Activated T-cell treated with anti-CD3 and anti-CD28 coated beads for 4 hours (primary cell): ENCODE results near the gene MAPRE3.

Experiments
- DNase-seq: peaks from one replicate; pipeline ENCODE4 v3.0.0-alpha.2; 2020

MAPRE3 gene

DNA sequence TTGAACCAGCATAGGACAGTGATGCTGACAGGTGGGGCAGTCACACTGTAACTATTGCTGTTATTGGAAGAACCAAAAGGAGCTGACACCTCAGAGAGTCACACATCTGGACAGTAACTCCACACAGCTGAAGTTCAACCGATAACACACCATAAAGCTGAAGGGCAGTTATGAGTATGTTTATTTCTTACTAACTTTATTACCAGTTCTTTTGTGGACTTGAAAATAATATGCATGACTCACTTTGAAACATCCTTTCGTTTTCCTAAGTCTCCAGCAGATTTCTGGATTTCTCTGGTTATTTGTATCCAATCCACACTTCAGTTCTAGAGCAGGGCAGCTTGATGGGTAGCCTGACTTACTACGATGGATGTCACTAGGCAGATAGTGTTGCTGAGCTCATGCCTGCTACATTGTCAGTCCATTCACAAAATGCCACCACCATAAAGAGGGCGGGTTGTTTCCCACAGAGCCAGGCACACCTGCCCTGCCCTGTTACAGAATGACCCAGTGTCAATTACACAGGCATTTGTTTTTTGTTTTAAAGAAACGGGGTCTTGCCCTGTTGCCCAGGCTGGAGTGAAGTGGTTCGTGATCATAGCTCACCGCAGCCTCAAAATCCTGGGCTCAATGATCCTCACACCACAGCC, 72.7 kb downstream of the MAPRE3 start:
- DNase-seq: no peak

DNA sequence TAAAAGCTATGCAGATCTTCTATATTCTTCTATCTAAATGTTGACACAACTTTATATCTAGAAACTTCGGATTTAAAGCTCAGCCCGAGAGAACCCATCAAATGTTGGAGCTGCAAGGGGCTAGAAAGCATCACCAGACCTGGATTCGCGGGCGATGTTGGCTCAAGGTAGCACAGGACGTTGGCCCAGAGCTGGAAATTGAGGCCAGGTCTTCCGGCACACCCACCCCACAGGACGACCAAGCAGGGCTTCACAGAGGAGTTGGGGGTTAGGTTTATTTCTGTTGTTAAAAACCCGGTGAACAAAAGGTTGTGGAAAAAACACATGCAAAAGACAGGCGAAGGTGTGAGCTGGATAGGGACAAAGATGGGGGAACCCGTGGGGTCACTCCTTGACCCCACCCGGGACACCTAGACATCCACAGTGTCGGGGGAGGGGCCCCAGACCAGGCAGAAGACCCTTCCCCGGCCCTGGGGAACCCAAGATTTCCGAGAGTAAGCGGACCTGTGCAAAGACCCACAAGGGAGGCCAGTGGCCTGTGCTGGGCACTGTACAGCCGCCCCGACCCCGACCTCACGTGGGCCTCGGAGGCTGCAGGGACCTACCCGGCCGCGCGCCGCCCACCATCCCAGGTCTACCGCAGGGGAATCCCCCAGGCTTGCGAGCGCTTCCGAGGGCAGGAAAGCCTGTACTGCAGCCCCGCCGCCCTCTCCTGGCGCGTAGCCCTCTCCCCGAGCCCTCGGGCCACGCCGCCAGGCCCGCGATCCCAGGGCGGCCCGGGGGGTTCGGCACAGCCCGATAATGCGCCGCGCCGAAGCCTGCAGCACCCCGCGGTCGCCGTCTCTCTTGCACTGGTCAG, 79.2 kb downstream of the MAPRE3 start:
- DNase-seq: peak; percentile 51

DNA sequence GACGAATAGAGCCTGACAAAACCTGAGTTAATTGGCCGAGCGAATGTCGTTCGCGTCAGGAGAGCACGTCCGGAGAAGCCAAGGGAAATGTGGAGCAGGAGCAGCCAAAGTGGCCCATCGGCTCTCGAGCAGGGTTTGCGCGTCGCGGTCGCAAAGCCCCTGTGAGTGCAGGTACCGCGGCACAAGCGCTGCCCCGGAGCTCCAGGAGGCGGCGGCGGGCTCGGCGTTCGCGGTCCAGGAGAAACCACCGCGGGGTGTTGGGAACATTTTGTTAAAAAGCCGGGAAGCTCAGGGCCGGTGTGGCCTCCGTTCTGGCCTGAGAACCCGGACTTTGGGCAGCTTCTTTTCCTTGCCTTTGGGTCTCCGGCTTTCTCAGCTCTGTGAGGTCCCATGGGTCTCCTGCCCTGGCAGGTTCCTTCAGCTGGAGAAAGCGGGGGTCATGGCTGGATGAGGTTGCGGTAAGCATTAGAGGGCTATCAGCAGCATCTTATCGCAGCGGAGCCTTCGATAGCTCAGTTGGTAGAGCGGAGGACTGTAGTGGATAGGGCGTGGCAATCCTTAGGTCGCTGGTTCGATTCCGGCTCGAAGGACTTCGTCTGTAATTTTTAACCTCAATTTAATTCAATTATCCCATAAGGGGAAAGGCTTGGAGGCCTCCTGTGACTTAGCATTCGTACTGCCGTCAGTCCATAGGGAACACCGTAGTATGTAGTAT, 80.0 kb downstream of the MAPRE3 start:
- peak; percentile 92 for DNase-seq

- peak; percentile 94 for DNase-seq
Observed at GRCh38 chr2:27050996-27051901, 80.8 kb downstream of the MAPRE3 start, which contains the start of gene AGBL5. Gene AGBL5, plus strand, starts transcription at chr2:27051668. Its CDS starts 1,291 bp downstream, at chr2:27052959.

- peak; percentile 37 for DNase-seq
Observed at GRCh38 chr2:27051902-27052645, 81.6 kb downstream of the MAPRE3 start.

GRCh38 chr2:27053321-27053720, 82.9 kb downstream of the MAPRE3 start:
- DNase-seq: no peak

DNA sequence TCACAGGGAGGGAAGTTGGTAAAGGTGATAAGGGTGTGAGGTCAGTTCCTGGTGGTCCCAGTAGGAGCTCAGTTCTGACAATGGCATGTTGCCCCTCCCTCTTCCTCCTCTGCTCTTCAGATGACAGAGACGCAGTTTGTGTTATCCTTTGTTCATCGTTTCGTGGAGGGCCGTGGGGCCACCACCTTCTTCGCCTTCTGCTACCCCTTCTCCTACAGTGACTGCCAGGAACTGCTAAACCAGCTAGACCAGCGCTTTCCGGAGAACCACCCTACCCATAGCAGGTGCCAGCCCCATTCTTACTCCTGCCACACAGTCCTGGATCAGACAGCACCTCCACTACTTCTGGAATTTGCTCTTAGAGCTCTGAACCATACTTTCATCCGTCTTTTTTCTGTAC, 83.3 kb downstream of the MAPRE3 start:
- DNase-seq: no peak

DNA sequence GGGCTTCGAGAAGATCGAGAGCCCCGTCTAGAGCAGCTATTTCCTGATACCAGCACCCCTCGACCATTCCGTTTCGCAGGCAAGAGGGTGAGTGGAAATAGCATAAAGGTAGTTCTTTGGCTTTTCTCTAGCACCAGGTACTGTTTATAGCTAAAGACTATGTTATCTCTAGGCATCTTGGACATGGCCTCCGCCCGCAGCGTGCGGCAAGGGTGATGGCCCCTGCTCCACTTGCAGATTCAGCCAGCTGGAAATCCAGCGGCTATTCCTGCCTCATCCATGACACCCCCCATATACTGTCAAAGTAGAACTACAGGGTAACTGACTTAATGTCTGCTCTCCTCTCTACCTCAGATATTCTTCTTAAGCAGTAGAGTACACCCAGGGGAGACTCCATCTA, 84.3 kb downstream of the MAPRE3 start:
- DNase-seq: no peak

GRCh38 chr2:27057184-27057583, 86.7 kb downstream of the MAPRE3 start:
- DNase-seq: no peak

- DNase-seq: no peak
Observed at GRCh38 chr2:27058210-27058609, 87.8 kb downstream of the MAPRE3 start.

DNA sequence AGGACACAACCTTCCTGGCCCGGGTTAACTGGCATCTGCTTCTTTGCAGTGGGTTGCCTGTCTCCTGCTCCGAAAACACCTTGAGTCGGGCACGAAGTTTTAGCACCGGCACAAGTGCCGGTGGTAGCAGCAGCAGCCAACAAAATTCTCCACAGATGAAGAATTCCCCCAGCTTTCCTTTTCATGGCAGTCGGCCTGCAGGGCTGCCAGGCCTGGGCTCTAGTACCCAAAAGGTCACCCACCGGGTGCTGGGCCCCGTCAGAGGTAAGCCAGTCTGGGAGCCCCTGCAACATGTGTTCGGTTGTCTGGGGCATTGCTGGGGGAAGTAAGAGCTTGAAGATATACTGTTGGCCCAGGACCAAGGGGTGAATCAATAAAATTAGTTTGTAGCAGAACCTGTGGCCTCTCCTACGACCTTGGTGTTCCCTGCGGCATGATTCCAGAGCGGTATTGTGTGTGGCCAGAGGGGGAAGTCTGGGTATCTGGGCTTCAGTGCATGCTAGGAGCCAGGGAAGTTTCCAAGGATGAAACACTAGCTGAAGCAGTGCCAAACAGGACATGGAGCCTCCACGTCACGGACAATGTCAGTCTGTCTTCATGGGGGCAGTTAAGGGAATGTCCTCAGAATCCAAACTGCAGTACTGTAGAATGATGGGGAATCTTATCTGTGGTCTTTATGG, 88.8 kb downstream of the MAPRE3 start:
- DNase-seq: no peak

DNA sequence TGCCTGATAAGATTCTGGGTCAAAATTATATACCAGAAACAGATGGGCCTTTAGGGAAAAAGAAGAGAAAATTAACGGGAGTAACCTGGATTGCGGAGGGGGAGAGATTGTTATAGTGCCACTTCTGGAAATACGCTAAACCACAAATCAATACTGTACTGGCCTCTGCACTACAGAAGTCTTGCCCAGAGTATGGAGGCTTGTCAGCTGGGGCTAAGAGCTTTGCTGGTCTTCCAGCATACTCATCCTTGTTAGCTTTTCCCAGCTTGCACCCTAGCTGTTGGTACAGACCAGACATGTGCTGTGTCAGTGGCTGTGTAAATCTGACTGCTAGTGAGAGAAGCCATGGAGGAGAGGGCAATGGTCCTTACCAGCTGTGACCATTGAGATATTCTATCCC, 89.9 kb downstream of the MAPRE3 start:
- DNase-seq: no peak

DNA sequence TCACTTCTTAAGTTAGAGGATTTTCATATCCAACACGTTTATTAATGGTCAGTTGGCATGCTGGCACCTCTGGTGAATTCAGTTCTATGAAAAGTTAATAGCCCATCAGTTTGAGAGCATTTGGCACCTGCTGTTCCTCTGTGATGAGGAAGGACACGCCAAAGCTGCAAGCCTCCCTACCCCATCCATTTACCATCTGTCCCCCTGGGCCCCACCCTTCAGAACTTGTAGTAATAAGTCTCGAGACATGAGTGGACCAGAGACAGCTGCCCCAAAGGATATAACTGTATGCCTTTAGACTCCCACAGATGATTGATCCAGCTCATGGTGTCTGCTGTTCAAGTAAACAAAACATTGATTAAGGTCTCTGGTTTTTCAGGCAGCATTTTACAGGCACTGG, 94.7 kb downstream of the MAPRE3 start:
- DNase-seq: no peak

DNA sequence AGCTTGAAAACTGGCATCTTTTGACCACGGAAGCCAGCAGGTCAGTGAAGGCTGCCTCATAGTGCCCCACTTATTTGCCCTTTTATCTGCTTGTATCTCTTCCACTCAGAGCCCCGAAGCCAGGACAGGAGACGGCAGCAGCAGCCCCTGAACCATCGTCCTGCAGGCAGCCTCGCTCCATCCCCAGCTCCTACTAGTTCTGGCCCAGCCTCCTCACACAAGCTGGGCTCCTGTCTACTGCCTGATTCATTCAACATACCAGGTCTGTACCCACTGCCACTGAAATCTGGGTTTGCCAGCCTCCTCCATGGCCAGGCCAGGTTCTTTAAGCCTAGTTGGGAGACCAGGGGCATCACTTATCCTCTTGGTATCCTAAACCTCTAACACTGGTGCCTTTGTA, 96.9 kb downstream of the MAPRE3 start:
- no peak for DNase-seq

DNA sequence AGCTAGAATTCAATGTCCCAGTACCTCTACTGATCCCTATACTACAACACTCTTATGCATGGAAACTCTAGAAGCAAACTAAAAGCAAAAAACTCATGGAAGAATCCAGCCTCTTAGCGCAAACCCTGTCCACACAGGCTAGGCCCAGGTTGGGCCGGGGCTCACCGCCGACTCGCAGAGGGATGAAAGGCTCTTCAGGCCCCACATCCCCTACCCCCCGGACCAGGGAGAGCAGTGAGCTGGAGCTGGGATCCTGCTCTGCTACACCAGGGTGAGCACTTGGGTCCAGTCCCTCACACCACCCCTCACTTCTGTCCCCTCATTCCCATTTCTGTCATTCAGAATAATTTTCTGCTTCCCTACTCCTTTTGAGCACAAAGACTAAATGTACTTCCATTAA, 99.0 kb downstream of the MAPRE3 start:
- DNase-seq: no peak

GRCh38 chr2:27069961-27070618, 99.7 kb downstream of the MAPRE3 start:
- no peak for DNase-seq

DNA sequence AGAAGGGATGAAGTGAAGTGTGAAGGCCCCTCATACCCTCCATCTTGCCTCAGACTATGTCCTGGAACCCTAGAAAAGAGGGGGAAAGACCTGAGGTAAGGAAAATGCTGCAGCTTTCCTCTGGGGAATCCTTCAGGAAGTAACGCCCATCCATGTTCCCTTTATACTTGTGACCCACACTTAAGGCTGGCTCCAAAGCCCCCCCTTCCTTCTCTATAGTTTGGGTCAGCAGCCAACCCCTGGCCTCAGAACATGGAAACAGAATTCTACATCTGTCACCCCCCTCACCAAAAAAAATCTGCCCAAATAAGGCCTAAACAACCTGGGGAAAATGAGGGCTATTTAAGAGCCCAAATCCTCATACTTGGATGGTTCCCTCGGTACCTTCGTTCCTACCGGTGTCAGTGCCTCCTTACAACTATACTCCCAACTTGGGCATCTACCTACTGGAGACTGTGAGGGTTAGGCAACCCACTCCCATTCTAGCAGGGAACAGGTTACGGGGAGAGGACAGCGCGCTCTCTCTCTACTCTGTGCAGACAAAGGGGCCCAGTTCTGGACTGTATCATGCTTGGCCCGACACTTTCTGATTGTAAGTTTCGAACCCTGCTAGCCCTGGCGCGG, 100.3 kb downstream of the MAPRE3 start:
- DNase-seq: no peak

DNA sequence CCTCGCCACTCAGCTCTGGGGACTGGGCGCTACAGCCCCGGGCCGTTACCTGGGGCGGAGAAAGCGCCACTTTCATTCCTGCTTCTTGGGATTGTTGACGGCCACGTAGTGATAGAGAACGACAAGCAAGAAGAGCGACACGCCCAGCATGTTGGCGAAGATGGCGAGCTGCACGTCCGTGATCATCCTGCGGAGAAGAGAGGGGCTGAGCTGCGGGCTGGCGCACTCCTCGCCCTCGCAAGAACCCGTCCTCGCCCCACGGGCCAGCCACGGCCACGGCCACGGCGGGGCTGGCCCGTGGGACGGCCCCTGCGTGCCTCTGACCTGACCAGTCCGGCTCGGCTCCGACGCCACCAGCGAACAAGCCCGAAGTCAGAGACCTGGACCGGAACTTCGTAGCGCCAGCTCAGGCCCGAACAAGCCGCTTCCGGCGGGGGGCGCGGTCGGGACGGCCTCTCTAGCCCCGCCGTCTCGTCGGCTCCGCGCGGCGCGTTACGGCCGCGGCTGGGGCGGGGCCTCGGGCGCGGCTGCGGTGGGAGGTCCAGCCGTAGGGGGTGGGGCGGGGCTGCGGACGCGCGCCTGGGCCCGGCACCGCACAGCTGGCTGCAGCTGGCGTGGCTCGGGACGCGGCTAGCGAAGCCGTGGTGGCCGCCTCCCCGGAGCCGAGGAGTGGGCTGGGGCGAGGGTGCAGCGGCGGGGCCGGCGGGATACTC, 101.0 kb downstream of the MAPRE3 start, which contains the start of gene OST4:
Gene OST4, minus strand, starts transcription at position 378 of the 713 bp plus-strand sequence.
- peak; percentile 79 for DNase-seq
